DMS 273 treated with DMSO at 0.1 percent for 48 hours (cell line): Measurements from ENCODE around the gene SOX9.
"Not testable (repeated sequence)": the region's sequence is repeated elsewhere in the genome, so short reads cannot be mapped to it uniquely, and the experiment has no call there.

Experiments used
- DNase-seq: peaks from one replicate; lab custom pipeline; 2025; lab: John Stamatoyannopoulos, UW

The SOX9 gene

DNA sequence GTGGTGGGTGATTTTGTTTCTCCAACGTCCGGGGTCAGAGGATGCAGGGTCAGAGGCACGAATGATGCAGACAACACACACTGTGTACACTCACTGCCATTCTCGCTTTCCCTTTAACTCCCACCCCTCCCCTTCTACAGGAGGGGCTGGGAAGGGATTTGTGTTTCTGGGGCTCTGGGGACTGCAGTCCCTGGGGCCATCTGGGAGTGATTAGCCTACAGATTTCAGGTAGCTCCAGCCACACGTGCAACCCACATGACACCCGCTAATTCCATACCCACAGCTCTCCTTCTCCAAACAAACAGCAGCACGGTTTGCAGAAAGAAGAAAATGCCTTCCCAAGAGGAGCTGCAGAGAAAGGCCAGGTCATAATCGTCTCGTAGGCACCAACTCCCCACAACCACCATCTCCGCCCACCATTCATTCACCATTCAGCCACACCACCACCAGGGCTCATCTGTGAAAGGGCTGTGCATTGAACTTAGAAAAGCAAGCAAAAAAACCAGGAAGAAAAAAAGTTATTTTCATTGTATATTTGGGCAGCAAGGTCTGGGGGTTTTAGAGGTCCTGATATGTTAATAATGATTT is 9.4 kb upstream of the SOX9 start:
- no peak for DNase-seq

DNA sequence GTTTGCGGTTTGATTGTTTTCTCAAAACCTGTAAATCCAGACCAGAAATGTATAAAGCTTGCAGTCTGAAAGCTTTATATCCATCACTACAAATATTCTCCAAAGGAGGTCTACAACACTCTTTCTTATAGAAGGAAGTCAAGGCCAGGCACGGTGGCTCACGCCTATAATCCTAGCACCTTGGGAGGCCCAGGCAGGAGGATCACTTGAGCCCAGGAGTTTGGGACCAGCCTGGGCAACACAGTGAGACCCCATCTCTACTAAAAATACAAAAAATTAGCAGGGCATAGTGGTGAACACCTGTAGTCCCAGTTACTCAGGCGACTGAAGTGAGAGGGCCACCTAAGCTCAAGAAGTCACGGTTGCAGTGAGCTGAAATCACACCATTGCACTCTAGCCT is 8.9 kb upstream of the SOX9 start:
- not testable (repeated sequence) for DNase-seq

DNA sequence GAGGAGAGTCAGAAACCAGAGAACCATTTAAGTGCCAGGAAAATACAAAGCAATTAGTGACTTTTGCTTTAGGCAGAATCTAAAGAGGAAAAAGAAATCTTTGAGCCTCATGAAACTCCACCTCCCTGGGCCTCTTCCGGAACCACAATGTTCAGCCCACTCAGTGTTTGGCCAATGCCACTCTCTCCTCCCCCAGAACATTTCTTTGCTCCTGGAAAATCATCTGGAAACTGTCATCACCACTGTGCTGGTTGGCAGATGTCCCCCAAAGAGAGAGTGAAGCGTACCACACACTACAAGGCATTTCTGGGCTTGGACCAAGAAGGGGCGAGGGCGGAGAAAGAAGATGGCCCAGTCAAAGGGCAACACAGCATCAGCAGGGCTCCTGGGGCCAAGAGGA is 7.1 kb upstream of the SOX9 start:
- no peak for DNase-seq

DNA sequence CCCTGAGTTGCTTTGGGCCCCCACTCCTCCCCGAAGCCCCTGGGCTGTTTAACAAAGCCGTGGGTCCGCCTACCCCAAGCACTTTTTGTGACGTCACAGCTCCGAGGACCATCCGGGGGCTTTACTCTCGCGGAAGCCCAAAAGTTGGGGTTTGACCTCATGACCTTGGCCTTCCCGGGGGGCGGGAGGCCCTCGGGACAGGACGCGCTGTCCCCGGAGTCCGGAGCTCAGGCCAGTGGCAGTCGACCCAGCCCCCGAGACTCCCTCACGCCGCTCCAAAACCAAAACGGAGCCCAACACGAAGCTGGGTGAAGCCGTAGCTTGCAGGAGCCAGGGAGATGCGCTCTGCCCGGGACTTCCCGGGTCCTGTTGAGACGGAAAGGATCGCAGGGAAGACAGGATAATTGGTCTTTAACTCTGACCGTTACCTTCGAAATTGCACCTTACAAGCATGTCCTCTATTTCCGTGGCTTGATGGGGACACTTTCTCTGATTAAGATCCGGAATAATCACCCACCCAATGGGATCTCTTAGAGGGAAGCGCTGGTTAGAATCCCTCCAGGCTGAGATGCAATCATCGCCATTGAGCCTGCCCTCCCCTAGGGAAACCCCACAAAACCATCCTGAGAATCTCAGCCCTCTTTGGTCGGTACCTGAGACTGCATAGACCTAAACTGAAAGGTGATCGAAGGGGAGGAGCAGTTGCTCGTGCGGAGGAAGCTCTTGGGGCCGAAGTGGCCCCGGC is 4.9 kb upstream of the SOX9 start:
- no peak for DNase-seq

DNA sequence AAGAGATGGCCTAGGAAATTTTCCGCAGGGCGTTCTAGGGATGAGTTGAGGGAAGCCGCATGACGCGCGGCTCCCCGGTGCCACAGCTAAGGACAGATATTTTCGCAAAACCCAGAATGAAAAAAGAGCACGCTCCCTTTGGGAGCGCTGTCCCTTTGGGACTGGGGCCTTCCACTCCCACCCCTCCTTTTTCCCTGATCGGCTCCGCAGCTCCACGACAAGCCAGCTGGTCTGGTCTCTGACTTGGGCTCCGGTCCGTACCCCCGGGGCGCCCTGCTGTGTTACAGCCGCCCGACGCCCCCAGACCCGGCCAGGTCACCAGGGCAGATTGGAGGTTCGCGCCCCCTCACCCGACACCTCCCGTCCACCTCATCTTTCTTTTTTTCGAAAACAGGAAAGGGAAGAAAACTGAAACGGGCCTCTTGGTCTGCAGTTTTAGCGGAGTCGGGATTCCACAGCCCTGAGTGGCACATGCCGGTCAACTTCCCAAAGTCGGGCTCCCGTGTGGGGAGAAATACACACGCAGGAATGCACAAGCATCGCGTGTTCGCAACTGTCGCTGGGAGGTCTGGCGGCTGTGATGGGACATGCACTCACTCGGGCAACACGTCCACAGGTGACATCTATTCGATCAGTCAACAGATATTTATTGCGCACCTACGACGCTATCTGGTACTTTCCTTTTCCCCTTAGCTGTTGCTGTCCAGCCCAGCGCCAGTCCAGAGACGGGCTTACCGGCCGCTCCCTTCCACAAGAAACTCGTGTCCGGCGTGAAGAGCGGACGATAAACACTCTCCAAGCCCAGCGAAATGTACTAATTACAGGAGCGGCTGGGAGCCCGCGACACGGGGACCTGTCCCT is 3.9 kb upstream of the SOX9 start:
- DNase-seq = no peak

DNA sequence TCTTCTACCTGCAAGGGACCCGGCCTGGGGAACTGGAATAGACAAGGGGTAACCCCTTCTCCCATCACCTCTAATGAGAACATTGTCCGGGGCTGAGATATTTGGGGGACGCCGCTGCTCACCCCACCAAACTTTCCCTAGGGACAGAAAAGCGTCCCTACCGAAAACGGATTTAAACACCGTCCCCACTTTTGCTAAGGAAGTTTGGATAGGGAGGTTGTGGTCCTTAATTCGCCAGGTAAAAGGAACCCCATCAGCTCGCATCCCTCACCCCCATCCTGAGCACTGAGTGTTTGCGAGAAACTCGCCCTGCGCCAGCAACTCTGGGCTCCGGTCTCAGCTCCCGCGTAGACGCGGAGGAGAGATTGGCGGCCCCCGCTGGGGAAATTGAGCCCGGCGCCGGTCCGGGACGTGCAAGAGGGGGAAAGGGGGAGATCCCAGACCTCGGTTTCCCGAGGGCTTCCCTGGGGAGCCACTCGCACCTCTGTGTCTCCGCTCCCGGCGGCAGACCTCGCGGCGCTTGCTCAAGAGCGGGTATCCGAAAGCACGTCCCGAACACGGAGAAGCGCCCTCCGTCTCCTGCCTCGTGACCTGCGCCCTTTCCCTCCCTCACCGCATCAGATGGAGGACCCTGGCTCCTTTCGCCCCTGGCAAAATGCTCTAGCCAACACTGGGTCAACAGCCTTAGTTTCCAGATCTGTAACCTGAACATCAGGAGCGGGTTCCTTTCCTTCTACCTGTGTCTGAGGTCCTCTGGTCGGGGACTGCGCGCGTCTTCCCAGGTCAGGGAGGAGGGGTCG is 3.1 kb upstream of the SOX9 start:
- no peak for DNase-seq

DNA sequence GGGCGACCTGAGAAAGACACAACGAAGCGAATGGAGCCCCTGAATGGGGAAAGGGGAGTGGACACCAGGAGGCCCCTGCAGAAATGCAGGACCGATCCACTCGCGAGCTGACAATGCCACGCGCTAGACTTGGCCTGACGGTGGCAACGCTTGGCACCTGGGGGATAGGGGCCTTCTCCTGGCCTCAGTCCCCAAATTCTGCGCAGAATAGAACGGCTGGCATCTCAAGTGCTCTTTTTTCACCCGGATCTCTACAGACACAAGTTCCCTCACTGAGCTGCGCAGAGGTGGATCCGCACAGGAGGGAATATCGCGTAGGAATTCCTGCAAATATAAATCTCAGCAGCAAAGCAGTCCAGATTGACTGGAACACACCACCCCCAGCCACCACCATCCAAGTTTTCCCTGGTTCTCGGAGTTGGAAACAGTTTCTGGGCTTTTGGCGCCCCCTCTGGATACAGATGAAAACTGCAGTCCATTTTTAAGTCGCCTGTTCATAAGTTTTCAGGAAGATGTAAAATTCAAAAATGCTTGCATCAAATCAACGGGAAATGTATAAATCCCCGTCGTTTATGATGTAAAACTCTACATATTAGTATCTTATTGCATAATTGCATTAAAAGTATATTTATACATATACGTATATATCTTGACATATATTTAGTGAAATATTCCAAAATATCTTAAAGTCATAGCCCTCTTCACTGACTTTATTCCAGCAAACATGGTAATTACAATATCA is 2.3 kb upstream of the SOX9 start:
- DNase-seq = peak; percentile 34

DNA sequence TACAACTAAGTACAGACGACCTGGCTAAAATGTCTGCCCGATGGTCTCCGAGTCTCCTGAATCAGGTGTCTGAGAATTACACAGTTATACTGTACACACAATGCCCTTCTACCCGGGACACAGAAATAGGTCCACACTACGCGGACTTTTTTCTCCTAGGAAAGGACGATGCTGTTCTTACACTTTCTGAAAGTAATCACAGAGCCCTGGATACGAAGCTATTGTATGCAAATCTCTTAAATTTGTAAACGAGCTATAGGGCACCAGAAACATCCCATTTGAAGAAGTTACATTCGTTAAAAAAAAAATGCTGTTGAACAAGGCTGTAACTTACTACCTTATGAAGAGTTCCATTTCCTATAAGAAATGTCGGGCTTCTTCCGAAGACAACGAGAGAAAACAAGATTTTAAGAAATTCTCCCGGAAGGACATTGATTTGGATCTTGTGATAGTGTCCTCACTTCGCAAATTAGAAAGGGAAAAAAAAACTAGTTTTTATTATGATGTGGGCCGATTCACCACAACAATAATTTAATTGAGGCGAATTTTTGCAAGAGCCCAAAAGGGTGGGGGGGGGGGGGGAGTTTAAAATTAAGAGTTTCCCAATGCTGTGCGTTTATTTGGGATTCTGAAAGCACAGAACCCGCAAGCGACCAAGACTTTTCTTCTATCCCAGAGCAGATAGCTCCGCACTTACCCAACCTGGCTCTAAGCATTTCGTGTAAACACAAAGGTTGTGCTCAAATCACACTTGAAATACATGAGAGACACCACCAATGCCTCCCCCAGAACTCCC is 1.5 kb upstream of the SOX9 start:
- DNase-seq = no peak

DNA sequence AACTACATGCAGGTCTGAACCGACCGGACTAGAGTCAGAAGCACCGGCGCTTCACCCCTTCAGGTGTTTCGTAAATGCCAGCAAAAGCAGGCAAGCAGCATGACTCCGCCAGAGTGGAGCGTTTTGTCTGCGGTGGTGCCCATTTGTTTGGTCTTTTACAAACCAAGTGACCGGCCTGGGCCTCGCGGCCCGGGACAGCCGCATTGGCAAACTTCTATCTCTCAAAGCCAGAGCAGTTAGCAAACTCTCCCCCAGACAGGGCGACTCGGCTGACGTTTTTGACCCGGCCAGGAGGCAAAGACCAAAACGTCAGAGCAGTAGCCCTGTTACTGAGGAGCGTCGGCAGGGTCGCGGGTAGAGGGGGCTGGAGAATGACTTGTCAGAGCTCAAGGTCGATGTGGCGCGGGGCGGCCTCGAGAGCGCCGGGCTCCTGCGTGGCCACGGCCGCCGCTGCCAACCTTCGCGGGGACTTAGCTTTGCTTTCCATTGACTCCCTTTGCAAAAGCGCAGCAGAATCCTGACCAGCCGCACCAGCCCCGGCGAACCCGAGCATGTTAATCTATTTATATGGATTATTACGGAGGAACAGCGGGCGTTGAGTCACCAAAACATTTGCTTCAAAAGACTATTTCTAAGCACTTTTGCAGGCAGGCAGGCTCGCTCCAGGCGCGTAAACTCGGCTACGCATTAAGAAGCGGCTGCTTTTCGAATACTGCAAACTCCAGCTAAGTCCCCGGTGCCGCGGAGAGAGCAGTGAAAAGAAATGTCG is 763 bp upstream of the SOX9 start:
- peak; percentile 83 for DNase-seq

DNA sequence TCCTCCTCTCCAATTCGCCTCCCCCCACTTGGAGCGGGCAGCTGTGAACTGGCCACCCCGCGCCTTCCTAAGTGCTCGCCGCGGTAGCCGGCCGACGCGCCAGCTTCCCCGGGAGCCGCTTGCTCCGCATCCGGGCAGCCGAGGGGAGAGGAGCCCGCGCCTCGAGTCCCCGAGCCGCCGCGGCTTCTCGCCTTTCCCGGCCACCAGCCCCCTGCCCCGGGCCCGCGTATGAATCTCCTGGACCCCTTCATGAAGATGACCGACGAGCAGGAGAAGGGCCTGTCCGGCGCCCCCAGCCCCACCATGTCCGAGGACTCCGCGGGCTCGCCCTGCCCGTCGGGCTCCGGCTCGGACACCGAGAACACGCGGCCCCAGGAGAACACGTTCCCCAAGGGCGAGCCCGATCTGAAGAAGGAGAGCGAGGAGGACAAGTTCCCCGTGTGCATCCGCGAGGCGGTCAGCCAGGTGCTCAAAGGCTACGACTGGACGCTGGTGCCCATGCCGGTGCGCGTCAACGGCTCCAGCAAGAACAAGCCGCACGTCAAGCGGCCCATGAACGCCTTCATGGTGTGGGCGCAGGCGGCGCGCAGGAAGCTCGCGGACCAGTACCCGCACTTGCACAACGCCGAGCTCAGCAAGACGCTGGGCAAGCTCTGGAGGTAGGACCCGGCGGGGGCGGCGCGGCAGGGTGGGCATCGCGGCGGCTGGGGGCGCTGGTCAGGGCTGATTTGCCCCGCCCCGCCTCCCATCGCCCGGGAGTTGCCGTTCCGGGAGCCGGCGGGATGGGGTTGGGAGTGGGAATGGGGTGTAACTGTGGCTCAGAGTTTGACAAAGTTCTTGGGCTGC is 567 bp downstream of the SOX9 start:
- no peak for DNase-seq

DNA sequence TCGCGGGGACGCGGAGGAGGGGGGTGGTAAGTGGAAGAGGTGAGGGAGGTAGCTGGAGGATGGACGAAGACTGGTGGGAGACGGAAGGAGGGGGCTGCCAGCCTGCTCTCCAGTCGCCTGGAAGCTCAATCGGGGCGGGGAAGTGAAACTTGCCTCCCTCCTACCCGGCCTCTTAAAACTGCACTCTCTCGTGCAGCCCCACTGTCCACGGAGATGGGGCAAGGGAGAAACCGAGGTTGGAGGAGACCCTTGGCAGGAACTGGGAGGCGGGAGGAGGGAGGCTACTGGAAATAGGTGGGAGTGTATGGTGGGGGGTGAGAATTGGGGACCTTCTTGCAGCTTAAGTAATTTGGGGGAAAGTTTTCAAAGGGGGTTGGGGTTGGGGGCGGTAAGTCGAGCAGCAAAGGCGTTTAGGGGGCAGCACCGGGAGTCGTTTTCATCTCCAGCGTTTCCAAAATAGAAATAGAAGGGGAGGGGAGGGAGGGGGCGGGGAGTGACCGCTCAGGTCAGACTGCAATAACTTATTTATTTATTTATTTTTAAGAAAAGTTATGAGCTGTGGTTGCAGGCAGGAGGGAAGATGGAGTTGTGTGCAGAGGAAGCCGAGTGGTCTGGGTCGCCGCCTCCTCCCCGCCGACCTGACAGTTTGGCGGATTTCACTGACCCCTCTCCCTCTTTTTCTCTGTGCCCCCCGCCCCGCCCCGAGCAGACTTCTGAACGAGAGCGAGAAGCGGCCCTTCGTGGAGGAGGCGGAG is 1.4 kb downstream of the SOX9 start:
- DNase-seq = no peak

DNA sequence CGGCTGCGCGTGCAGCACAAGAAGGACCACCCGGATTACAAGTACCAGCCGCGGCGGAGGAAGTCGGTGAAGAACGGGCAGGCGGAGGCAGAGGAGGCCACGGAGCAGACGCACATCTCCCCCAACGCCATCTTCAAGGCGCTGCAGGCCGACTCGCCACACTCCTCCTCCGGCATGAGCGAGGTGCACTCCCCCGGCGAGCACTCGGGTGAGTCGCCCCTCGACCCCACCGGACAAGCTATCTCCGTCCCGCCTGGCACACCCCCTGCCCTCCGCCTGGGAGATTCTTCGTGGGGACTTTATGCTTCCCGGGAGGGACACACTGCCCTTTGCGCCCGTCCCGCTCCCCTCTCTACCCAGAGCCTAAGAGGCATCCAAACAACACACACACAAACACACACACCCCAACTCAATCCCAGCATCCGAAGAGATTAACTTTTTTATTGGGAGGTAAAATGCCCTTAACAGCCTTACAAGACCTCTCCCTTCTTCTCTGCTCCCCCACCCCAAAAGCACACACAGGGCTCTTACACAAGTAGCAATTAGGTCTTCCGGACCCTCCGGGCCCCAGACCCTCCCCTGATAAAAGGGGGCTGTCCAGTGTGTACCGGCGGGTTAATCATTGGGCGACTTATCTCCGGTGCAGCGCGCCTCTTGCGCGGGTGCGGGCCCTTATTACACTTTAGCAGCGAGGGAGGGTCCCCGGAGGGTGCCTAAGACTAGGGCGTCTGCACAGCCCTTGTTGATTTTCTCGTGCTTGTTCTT is 2.1 kb downstream of the SOX9 start:
- DNase-seq = no peak

DNA sequence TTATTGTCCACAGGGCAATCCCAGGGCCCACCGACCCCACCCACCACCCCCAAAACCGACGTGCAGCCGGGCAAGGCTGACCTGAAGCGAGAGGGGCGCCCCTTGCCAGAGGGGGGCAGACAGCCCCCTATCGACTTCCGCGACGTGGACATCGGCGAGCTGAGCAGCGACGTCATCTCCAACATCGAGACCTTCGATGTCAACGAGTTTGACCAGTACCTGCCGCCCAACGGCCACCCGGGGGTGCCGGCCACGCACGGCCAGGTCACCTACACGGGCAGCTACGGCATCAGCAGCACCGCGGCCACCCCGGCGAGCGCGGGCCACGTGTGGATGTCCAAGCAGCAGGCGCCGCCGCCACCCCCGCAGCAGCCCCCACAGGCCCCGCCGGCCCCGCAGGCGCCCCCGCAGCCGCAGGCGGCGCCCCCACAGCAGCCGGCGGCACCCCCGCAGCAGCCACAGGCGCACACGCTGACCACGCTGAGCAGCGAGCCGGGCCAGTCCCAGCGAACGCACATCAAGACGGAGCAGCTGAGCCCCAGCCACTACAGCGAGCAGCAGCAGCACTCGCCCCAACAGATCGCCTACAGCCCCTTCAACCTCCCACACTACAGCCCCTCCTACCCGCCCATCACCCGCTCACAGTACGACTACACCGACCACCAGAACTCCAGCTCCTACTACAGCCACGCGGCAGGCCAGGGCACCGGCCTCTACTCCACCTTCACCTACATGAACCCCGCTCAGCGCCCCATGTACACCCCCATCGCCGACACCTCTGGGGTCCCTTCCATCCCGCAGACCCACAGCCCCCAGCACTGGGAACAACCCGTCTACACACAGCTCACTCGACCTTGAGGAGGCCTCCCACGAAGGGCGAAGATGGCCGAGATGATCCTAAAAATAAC is 3.0 kb downstream of the SOX9 start:
- DNase-seq = no peak

DNA sequence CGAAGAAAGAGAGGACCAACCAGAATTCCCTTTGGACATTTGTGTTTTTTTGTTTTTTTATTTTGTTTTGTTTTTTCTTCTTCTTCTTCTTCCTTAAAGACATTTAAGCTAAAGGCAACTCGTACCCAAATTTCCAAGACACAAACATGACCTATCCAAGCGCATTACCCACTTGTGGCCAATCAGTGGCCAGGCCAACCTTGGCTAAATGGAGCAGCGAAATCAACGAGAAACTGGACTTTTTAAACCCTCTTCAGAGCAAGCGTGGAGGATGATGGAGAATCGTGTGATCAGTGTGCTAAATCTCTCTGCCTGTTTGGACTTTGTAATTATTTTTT is 3.6 kb downstream of the SOX9 start:
- DNase-seq = no peak

DNA sequence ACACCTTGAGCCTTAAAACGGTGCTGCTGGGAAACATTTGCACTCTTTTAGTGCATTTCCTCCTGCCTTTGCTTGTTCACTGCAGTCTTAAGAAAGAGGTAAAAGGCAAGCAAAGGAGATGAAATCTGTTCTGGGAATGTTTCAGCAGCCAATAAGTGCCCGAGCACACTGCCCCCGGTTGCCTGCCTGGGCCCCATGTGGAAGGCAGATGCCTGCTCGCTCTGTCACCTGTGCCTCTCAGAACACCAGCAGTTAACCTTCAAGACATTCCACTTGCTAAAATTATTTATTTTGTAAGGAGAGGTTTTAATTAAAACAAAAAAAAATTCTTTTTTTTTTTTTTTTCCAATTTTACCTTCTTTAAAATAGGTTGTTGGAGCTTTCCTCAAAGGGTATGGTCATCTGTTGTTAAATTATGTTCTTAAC is 4.4 kb downstream of the SOX9 start:
- DNase-seq = no peak

DNA sequence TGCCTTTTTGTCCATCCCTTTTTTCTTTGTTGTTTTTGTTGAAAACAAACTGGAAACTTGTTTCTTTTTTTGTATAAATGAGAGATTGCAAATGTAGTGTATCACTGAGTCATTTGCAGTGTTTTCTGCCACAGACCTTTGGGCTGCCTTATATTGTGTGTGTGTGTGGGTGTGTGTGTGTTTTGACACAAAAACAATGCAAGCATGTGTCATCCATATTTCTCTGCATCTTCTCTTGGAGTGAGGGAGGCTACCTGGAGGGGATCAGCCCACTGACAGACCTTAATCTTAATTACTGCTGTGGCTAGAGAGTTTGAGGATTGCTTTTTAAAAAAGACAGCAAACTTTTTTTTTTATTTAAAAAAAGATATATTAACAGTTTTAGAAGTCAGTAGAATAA is 4.9 kb downstream of the SOX9 start:
- DNase-seq = no peak
